ENCODE results near the gene PLA2G5.
"Not testable (repeated sequence)": the region's sequence is repeated elsewhere in the genome, so short reads cannot be mapped to it uniquely, and the experiment has no call there.

Gene PLA2G5

GRCh38 chr1:20126041-20126805, 56.2 kb downstream of the PLA2G5 start:
- H3K4me3 ChIP-seq (ENCODE audit: low read depth in 1 of 2, low read length in 2 of 2): no peak overlapping the region
- H3K9ac ChIP-seq (ENCODE audit: low read depth in 1 of 2, low read length in 2 of 2): no peak overlapping the region
- no peak overlapping the region for H3K27ac ChIP-seq (ENCODE audit: low read depth, low read length)
- peaks cover 0 to 7% of the 10 kb centered on the region in 2 donors for H3K4me1 ChIP-seq (ENCODE audit: control insufficient read depth in 1 of 2, insufficient read depth in 2 of 2, low read length in 2 of 2)
- H3K9me3 ChIP-seq (ENCODE audit: control insufficient read depth in 1 of 2, low read length in 2 of 2): no peaks in the 10 kb centered on the region
- peaks cover 0 to 4% of the 10 kb centered on the region in 2 donors for H3K27me3 ChIP-seq (ENCODE audit: control insufficient read depth in 1 of 2, insufficient read depth in 2 of 2, low read length in 2 of 2)
- no peaks in the 10 kb centered on the region for H3K36me3 ChIP-seq (ENCODE audit: control insufficient read depth in 1 of 2, insufficient read depth in 2 of 2, low read length in 2 of 2)

GRCh38 chr1:20126806-20127440, 56.9 kb downstream of the PLA2G5 start:
- Histone ChIP-seq H3K4me1 (ENCODE audit: control insufficient read depth in 1 of 2, insufficient read depth in 2 of 2, low read length in 2 of 2) (peaks cover 0 to 7% of the 10 kb centered on the region in 2 donors), H3K36me3 (ENCODE audit: control insufficient read depth in 1 of 2, insufficient read depth in 2 of 2, low read length in 2 of 2) (no peaks in the 10 kb centered on the region), H3K4me3 (ENCODE audit: low read depth in 1 of 2, low read length in 2 of 2) (no peak overlapping the region), H3K9me3 (ENCODE audit: control insufficient read depth in 1 of 2, low read length in 2 of 2) (no peaks in the 10 kb centered on the region), H3K9ac (ENCODE audit: low read depth in 1 of 2, low read length in 2 of 2) (no peak overlapping the region), H3K27me3 (ENCODE audit: control insufficient read depth in 1 of 2, insufficient read depth in 2 of 2, low read length in 2 of 2) (peaks cover 0 to under 1% of the 10 kb centered on the region in 2 donors), H3K27ac (ENCODE audit: low read depth, low read length) (no peak overlapping the region)

- H3K4me3 ChIP-seq (ENCODE audit: low read depth in 1 of 2, low read length in 2 of 2); H3K9ac ChIP-seq (ENCODE audit: low read depth in 1 of 2, low read length in 2 of 2); H3K27me3 ChIP-seq (ENCODE audit: control insufficient read depth in 1 of 2, insufficient read depth in 2 of 2, low read length in 2 of 2); H3K27ac ChIP-seq (ENCODE audit: low read depth, low read length); H3K36me3 ChIP-seq (ENCODE audit: control insufficient read depth in 1 of 2, insufficient read depth in 2 of 2, low read length in 2 of 2); H3K9me3 ChIP-seq (ENCODE audit: control insufficient read depth in 1 of 2, low read length in 2 of 2); H3K4me1 ChIP-seq (ENCODE audit: control insufficient read depth in 1 of 2, insufficient read depth in 2 of 2, low read length in 2 of 2): not testable (repeated sequence)
These were observed 60.5 kb downstream of the PLA2G5 start for GRCh38 chr1:20130518-20130917.

- Histone ChIP-seq H3K9me3 (ENCODE audit: control insufficient read depth in 1 of 2, low read length in 2 of 2) (no peaks in the 10 kb centered on the region), H3K4me1 (ENCODE audit: control insufficient read depth in 1 of 2, insufficient read depth in 2 of 2, low read length in 2 of 2) (no peaks in the 10 kb centered on the region), H3K9ac (ENCODE audit: low read depth in 1 of 2, low read length in 2 of 2) (no peak overlapping the region), H3K27me3 (ENCODE audit: control insufficient read depth in 1 of 2, insufficient read depth in 2 of 2, low read length in 2 of 2) (no peaks in the 10 kb centered on the region), H3K27ac (ENCODE audit: low read depth, low read length) (no peak overlapping the region), H3K4me3 (ENCODE audit: low read depth in 1 of 2, low read length in 2 of 2) (no peak overlapping the region), H3K36me3 (ENCODE audit: control insufficient read depth in 1 of 2, insufficient read depth in 2 of 2, low read length in 2 of 2) (no peaks in the 10 kb centered on the region)
These were observed 65.0 kb downstream of the PLA2G5 start for GRCh38 chr1:20134995-20135394.

GRCh38 chr1:20136249-20136648, 66.3 kb downstream of the PLA2G5 start:
- no peak overlapping the region for H3K9ac ChIP-seq (ENCODE audit: low read depth in 1 of 2, low read length in 2 of 2)
- H3K4me3 ChIP-seq (ENCODE audit: low read depth in 1 of 2, low read length in 2 of 2): no peak overlapping the region
- no peak overlapping the region for H3K27ac ChIP-seq (ENCODE audit: low read depth, low read length)
- H3K9me3 ChIP-seq (ENCODE audit: control insufficient read depth in 1 of 2, low read length in 2 of 2): no peaks in the 10 kb centered on the region
- no peaks in the 10 kb centered on the region for H3K4me1 ChIP-seq (ENCODE audit: control insufficient read depth in 1 of 2, insufficient read depth in 2 of 2, low read length in 2 of 2)
- no peaks in the 10 kb centered on the region for H3K36me3 ChIP-seq (ENCODE audit: control insufficient read depth in 1 of 2, insufficient read depth in 2 of 2, low read length in 2 of 2)
- no peaks in the 10 kb centered on the region for H3K27me3 ChIP-seq (ENCODE audit: control insufficient read depth in 1 of 2, insufficient read depth in 2 of 2, low read length in 2 of 2)

- Histone ChIP-seq H3K4me3 (ENCODE audit: low read depth in 1 of 2, low read length in 2 of 2) (no peak overlapping the region), H3K9ac (ENCODE audit: low read depth in 1 of 2, low read length in 2 of 2) (no peak overlapping the region), H3K27ac (ENCODE audit: low read depth, low read length) (no peak overlapping the region), H3K27me3 (ENCODE audit: control insufficient read depth in 1 of 2, insufficient read depth in 2 of 2, low read length in 2 of 2) (no peaks in the 10 kb centered on the region), H3K4me1 (ENCODE audit: control insufficient read depth in 1 of 2, insufficient read depth in 2 of 2, low read length in 2 of 2) (no peaks in the 10 kb centered on the region), H3K36me3 (ENCODE audit: control insufficient read depth in 1 of 2, insufficient read depth in 2 of 2, low read length in 2 of 2) (no peaks in the 10 kb centered on the region), H3K9me3 (ENCODE audit: control insufficient read depth in 1 of 2, low read length in 2 of 2) (no peaks in the 10 kb centered on the region)
These were observed 67.1 kb downstream of the PLA2G5 start for GRCh38 chr1:20137055-20137454.

- no peak overlapping the region for H3K27ac ChIP-seq (ENCODE audit: low read depth, low read length)
- H3K27me3 ChIP-seq (ENCODE audit: control insufficient read depth in 1 of 2, insufficient read depth in 2 of 2, low read length in 2 of 2): no peaks in the 10 kb centered on the region
- H3K9ac ChIP-seq (ENCODE audit: low read depth in 1 of 2, low read length in 2 of 2): no peak overlapping the region
- no peaks in the 10 kb centered on the region for H3K36me3 ChIP-seq (ENCODE audit: control insufficient read depth in 1 of 2, insufficient read depth in 2 of 2, low read length in 2 of 2)
- no peak overlapping the region for H3K4me3 ChIP-seq (ENCODE audit: low read depth in 1 of 2, low read length in 2 of 2)
- H3K4me1 ChIP-seq (ENCODE audit: control insufficient read depth in 1 of 2, insufficient read depth in 2 of 2, low read length in 2 of 2): no peaks in the 10 kb centered on the region
- no peaks in the 10 kb centered on the region for H3K9me3 ChIP-seq (ENCODE audit: control insufficient read depth in 1 of 2, low read length in 2 of 2)
These were observed 67.6 kb downstream of the PLA2G5 start for GRCh38 chr1:20137604-20138003.

- Histone ChIP-seq H3K4me1 (ENCODE audit: control insufficient read depth in 1 of 2, insufficient read depth in 2 of 2, low read length in 2 of 2) (no peaks in the 10 kb centered on the region), H3K4me3 (ENCODE audit: low read depth in 1 of 2, low read length in 2 of 2) (no peak overlapping the region), H3K9ac (ENCODE audit: low read depth in 1 of 2, low read length in 2 of 2) (no peak overlapping the region), H3K27me3 (ENCODE audit: control insufficient read depth in 1 of 2, insufficient read depth in 2 of 2, low read length in 2 of 2) (no peaks in the 10 kb centered on the region), H3K9me3 (ENCODE audit: control insufficient read depth in 1 of 2, low read length in 2 of 2) (no peaks in the 10 kb centered on the region), H3K27ac (ENCODE audit: low read depth, low read length) (no peak overlapping the region), H3K36me3 (ENCODE audit: control insufficient read depth in 1 of 2, insufficient read depth in 2 of 2, low read length in 2 of 2) (no peaks in the 10 kb centered on the region)
These were observed 68.4 kb downstream of the PLA2G5 start for GRCh38 chr1:20138346-20138745.

GRCh38 chr1:20138961-20139550, 69.1 kb downstream of the PLA2G5 start, which contains the start of gene PLA2G2F:
PLA2G2F (plus strand) TSS chr1:20139323; CDS start chr1:20139428, 105 bp downstream.
- no peak within 1 kb of the TSS for H3K27ac ChIP-seq (ENCODE audit: low read depth, low read length)
- H3K4me1 ChIP-seq (ENCODE audit: control insufficient read depth in 1 of 2, insufficient read depth in 2 of 2, low read length in 2 of 2): no peaks in the 10 kb centered on the region
- H3K9me3 ChIP-seq (ENCODE audit: control insufficient read depth in 1 of 2, low read length in 2 of 2): no peaks in the 10 kb centered on the region
- no peak within 1 kb of the TSS for H3K4me3 ChIP-seq (ENCODE audit: low read depth in 1 of 2, low read length in 2 of 2)
- no peaks in the 10 kb centered on the region for H3K27me3 ChIP-seq (ENCODE audit: control insufficient read depth in 1 of 2, insufficient read depth in 2 of 2, low read length in 2 of 2)
- no peak within 1 kb of the TSS for H3K9ac ChIP-seq (ENCODE audit: low read depth in 1 of 2, low read length in 2 of 2)
- no peaks in the 10 kb centered on the region for H3K36me3 ChIP-seq (ENCODE audit: control insufficient read depth in 1 of 2, insufficient read depth in 2 of 2, low read length in 2 of 2)

Measured in duodenal mucosa (tissue), 2 donors.